K562 (cell line): ENCODE results near the gene NUP153. TPM values are rescaled to one million over a fixed set of nuclear protein-coding genes. Genes with fewer than 3 reads are reported as not detected.

Experiments
- ATAC-seq: fragments of 200-7000 bp; cut with Tn5 transposase; 3 replicates; pipeline ENCODE4 v1.9.1; 2020; ENCODE audit warnings: moderate library complexity
- BruUV-seq: library from RNA; stranded (reverse); fragments of 400-500 nt; replicated peaks from 2 replicates; lab custom pipeline; 2021; lab: Mats Ljungman, UMichigan
- CTCF ChIA-PET: fragments of 300-600 bp; formaldehyde crosslinking; extraction: SDS; loops from one replicate; lab custom pipeline; 2021; ENCODE audit warnings: low intra/inter-chr PET ratio; lab: Yijun Ruan, JAX
- POLR2A ChIA-PET: fragments of 300-600, 350-650 bp; sonication (Branson Sonifier 250); formaldehyde crosslinking; extraction: SDS; loops from one replicate; lab custom pipeline; 2021; ENCODE audit warnings: antibody characterized with exemption, inconsistent platforms; lab: Yijun Ruan, JAX
- DNase-seq, 4 experiments: peaks; one replicate each; pipeline versions ENCODE4 v3.0.0 to v3.0.0-alpha.2; 2011 to 2018; ENCODE audit warnings: low spot score in 3 of 4, mixed read lengths in 3 of 4; ENCODE audit errors: extremely low read depth in 1 of 4
- FAIRE-seq: peaks from 2 replicates; lab custom pipeline; 2011; peaks lifted over from hg19 to GRCh38; lab: Jason Lieb, UNC
- H2AFZ ChIP-seq: 2 replicates; pipeline ENCODE4 v1.6.0; 2011; ENCODE audit warnings: low read depth, low read length, control low read depth, inconsistent platforms
- H3K27ac ChIP-seq: fragments of 200-600 bp; 3 replicates; pipeline ENCODE4 v1.8.0; 2011; ENCODE audit warnings: low read depth, mild to moderate bottlenecking, control low read depth, inconsistent platforms, low read length, moderate library complexity, mixed read lengths; ENCODE audit errors: extremely low read depth
- H3K27me3 ChIP-seq, 2 experiments: fragments of 300-600 bp in 1 of 2; 2 replicates in 1 of 2; 3 replicates in 1 of 2; pipeline versions ENCODE4 v1.6.0 to v1.8.0; 2011; ENCODE audit warnings: inconsistent platforms in 2 of 2, low read length in 2 of 2, mild to moderate bottlenecking in 1 of 2, mixed read lengths in 1 of 2, moderate library complexity in 1 of 2; ENCODE audit not compliant: control insufficient read depth in 2 of 2, insufficient read depth in 2 of 2
- H3K36me3 ChIP-seq: fragments of 300-600 bp; 3 replicates; pipeline ENCODE4 v1.8.0; 2011; ENCODE audit warnings: mild to moderate bottlenecking, low read length, inconsistent platforms; ENCODE audit not compliant: control insufficient read depth, insufficient read depth
- H3K4me1 ChIP-seq, 2 experiments: fragments of 200-600 bp in 1 of 2; replicated peaks in 1 of 2; 2 replicates in 1 of 2; 3 replicates in 1 of 2; pipeline versions ENCODE4 v1.5.1 to v1.8.0; 2011; ENCODE audit warnings: inconsistent platforms in 2 of 2, low read length in 2 of 2, mild to moderate bottlenecking in 1 of 2, mixed read lengths in 1 of 2, moderate library complexity in 1 of 2; ENCODE audit not compliant: control insufficient read depth in 2 of 2, insufficient read depth in 2 of 2
- H3K4me2 ChIP-seq: 2 replicates; pipeline ENCODE4 v1.6.1; 2011; ENCODE audit warnings: low read length, control low read depth, inconsistent platforms, mixed read lengths; ENCODE audit not compliant: insufficient read depth
- H3K4me3 ChIP-seq: fragments of 200-600 bp; sonication (generic), shearing (Covaris generic); 2 replicates; pipeline ENCODE4 v1.5.1; 2016; ENCODE audit warnings: control low read depth, inconsistent platforms
- H3K79me2 ChIP-seq: fragments of 200-600 bp; 3 replicates; pipeline ENCODE4 v1.8.0; 2011; ENCODE audit warnings: low read length, inconsistent platforms; ENCODE audit not compliant: control insufficient read depth, insufficient read depth
- H3K9ac ChIP-seq, 2 experiments: 2 replicates each; pipeline versions ENCODE4 v1.6.0 to v1.6.1; 2011; ENCODE audit warnings: low read depth in 2 of 2, low read length in 2 of 2, control low read depth in 1 of 2, inconsistent platforms in 1 of 2, mild to moderate bottlenecking in 1 of 2, mixed read lengths in 1 of 2; ENCODE audit not compliant: insufficient read depth in 1 of 2
- H3K9me1 ChIP-seq: one replicate; pipeline ENCODE4 v1.6.0; 2011; ENCODE audit warnings: inconsistent platforms, mild to moderate bottlenecking, low read length, moderate library complexity; ENCODE audit not compliant: control insufficient read depth, insufficient read depth
- H3K9me3 ChIP-seq: replicated peaks from 2 replicates; pipeline ENCODE4 v1.5.1; 2011; ENCODE audit warnings: low read depth, low read length, inconsistent platforms; ENCODE audit not compliant: control insufficient read depth, insufficient read depth
- H4K20me1 ChIP-seq: replicated peaks from 2 replicates; pipeline ENCODE4 v1.6.1; 2011; ENCODE audit warnings: low read length, inconsistent platforms, mixed read lengths; ENCODE audit not compliant: control insufficient read depth, insufficient read depth
- MAZ ChIP-seq, 2 experiments: fragments of 450-650 bp in 1 of 2; sonication (generic) in 1 of 2; formaldehyde crosslinking; IDR thresholded peaks in 1 of 2; conservative IDR thresholded peaks in 1 of 2; 2 replicates each; pipeline versions ENCODE4 v1.4.0 to v1.5.0; 2020; ENCODE audit warnings: mild to moderate bottlenecking in 1 of 2, missing genetic modification reagents in 1 of 2
- PTBP1 ChIP-seq: fragments of 200-400 bp; formaldehyde crosslinking; IDR thresholded peaks from 2 replicates; pipeline ENCODE4 v1.6.1; 2017; ENCODE audit warnings: low read depth, low read length
- PTTG1 ChIP-seq: fragments of 450-650 bp; IDR thresholded peaks from 2 replicates; pipeline ENCODE4 v1.6.1; 2016; ENCODE audit warnings: low read depth, mild to moderate bottlenecking, missing genetic modification characterization, missing compliant biosample characterization
- RBM25 ChIP-seq: fragments of 200-400 bp; formaldehyde crosslinking; IDR thresholded peaks from 2 replicates; pipeline ENCODE4 v1.6.1; 2018; ENCODE audit warnings: low read length, low read depth, moderate library complexity; ENCODE audit not compliant: severe bottlenecking
- SMARCC2 ChIP-seq: fragments of 450-650 bp; IDR thresholded peaks from 2 replicates; pipeline ENCODE4 v1.6.1; 2017; ENCODE audit warnings: antibody characterized with exemption, moderate library complexity, mild to moderate bottlenecking, low read depth
- SRF ChIP-seq, 2 experiments: fragments of 250-450, 450-650 bp in 1 of 2; sonication (Bioruptor Pico) in 1 of 2; sonication (generic) in 1 of 2; formaldehyde crosslinking; IDR thresholded peaks; 2 replicates each; pipeline versions ENCODE4 v1.5.0 to v1.5.1; 2020 to 2022; ENCODE audit warnings: mild to moderate bottlenecking in 1 of 2, missing genetic modification reagents in 1 of 2
- WGBS: fragments of 100-300 bp; shearing (Covaris generic); methylation state at CpG from one replicate; pipeline ENCODE4 v1.1.6; 2016; ENCODE audit warnings: low coverage, mixed read lengths; ENCODE audit not compliant: insufficient coverage; ENCODE audit errors: missing lambda C conversion rate; 5-methylcytosine and 5-hydroxymethylcytosine counted together
- in situ Hi-C: fragments of 300-500 bp; cut with MboI; formaldehyde crosslinking; loops from 4 replicates; pipeline ENCODE4 v1.15.0; 2018; ENCODE audit warnings: inconsistent platforms, mixed read lengths
- intact Hi-C: fragments of 100-400 bp; cut with micrococcal nuclease; formaldehyde crosslinking; loops from 2 replicates; pipeline ENCODE4 v1.14.2; 2022
- polyA plus RNA-seq, 8 experiments: library from polyadenylated mRNA; depleted of rRNA in 4 of 8; stranded (reverse) in 5 of 8; unstranded in 3 of 8; fragments of >200 nt; fragmentation: Nextera tagmentation in 2 of 8; fragmentation: Illumina TruSeq in 1 of 8; extraction: Ambion mirVana in 2 of 8; extraction: Trizol in 1 of 8; gene quantifications; 2 replicates each; pipeline versions ENCODE4 v1.2.1 to v1.2.3, GENCODE V29; 2011 to 2014; ENCODE audit warnings: inconsistent platforms in 1 of 8, missing spikeins in 1 of 8
- total RNA-seq, 7 experiments: library from RNA; depleted of rRNA in 6 of 7; stranded (reverse); fragments of >200 nt in 6 of 7; fragmentation: Illumina TruSeq in 2 of 7; extraction: Trizol in 2 of 7; gene quantifications; 2 replicates each; pipeline versions ENCODE4 v1.2.1 to v1.2.3, GENCODE V29; 2011 to 2021; ENCODE audit warnings: low replicate concordance in 1 of 7
- TF ChIP-seq, protein P1 (sequence below): fragments of 450-650 bp; IDR thresholded peaks from 2 replicates; pipeline ENCODE4 v1.7.0; 2016; ENCODE audit warnings: borderline replicate concordance

The NUP153 gene
- total and polyA plus RNA-seq, 9 of the 15 experiments (the other 6 are each of a cell fraction or from before 2014, with no cell fraction given), result 21.9 to 110 (median 84.8) TPM

DNA sequence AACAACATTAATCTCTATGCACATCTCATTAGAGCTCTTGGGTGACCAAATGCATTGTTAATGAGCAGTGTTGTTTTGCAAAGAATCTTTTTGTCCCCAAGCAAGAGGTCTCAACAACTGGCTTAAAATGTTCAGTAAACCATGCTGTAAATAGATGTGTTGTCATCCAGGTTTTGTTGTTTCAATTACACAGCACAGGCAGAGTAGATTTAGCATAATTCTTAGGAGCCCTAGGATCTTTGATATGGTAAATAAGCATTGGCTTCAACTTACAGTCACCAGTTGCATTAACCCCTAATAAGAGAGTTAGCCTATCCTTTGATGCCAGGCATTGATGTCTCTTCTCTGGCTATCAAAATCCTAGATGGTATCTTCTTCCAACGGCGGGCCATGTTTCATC is 23.3 kb downstream of the NUP153 start (continued):
- TF ChIP-seq, protein P1, sequence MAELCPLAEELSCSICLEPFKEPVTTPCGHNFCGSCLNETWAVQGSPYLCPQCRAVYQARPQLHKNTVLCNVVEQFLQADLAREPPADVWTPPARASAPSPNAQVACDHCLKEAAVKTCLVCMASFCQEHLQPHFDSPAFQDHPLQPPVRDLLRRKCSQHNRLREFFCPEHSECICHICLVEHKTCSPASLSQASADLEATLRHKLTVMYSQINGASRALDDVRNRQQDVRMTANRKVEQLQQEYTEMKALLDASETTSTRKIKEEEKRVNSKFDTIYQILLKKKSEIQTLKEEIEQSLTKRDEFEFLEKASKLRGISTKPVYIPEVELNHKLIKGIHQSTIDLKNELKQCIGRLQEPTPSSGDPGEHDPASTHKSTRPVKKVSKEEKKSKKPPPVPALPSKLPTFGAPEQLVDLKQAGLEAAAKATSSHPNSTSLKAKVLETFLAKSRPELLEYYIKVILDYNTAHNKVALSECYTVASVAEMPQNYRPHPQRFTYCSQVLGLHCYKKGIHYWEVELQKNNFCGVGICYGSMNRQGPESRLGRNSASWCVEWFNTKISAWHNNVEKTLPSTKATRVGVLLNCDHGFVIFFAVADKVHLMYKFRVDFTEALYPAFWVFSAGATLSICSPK, result no peak
- TF ChIP-seq PTBP1 (no peak), RBM25 (no peak), SMARCC2 (no peak), PTTG1 (tag) (no peak), MAZ (CRISPR knock-in tag; conservative IDR thresholded peaks at IDR 0.05 in 1 of 2, IDR thresholded peaks at IDR 0.05 in 1 of 2) (no peak)

DNA sequence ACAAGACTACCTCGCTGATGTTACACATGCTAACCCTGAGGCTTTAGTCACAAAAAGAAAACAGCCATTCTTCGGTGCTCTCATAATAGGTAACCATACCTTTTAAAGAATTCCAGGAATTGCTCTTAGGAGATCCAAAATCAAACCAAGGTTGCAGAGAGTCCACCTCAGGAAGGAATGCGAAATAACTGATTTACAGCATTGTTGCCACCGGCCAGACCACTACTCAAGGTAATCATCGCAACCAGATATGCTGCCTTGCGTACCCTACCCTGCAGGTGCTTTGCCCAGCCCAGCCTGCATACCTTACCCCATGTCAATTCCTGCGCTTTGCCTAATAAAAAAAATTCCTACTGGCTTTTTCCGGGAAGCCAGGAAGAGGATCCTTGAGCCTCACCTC is 27.0 kb downstream of the NUP153 start:
- Histone ChIP-seq H3K27me3 (no peaks in the 10 kb centered on the region), H3K4me3 (no peak overlapping the region), H3K9me1 (no peaks in the 10 kb centered on the region), H3K4me1 (no peaks in the 10 kb centered on the region), H4K20me1 (peaks cover 24% of the 10 kb centered on the region), H3K79me2 (peaks cover 100% of the 10 kb centered on the region), H3K4me2 (no peak overlapping the region), H2AFZ (no peak overlapping the region), H3K9me3 (no peaks in the 10 kb centered on the region), H3K36me3 (peaks cover 93% of the 10 kb centered on the region), H3K9ac (peak overlapping the region in 1 of 2 experiments; percentile 18; a peak in 1 of 4 replicates), H3K27ac (no peak overlapping the region)
- DNase-seq, result no peak
- no peak for TF ChIP-seq SRF (CRISPR knock-in tag; IDR thresholded peaks at IDR 0.05)
- ChIA-PET CTCF (no interaction called here), POLR2A (interaction anchor here (1.3 to 1.4 kb wide), 2 partner anchors 15 to 24 kb away, joined by 3 read pairs; no protein-coding TSS in a partner anchor)
- WGBS, result 85% methylated on average over 8 of the region's 8 CpGs
- FAIRE-seq, result no peak
- 0 out of 3 replicates have a peak, but pooled peaks have one; percentile 16 for ATAC-seq
- intact Hi-C loops (no loop called here), in situ Hi-C loops (no loop called here)
- no TSS peak for BruUV-seq
